T-helper 1 cell treated with Interleukin-12 subunit alpha and Interleukin-12 subunit beta and Interleukin-4 antibody, amounts not matched to agents 30 μg/mL and 1 μg/mL, for 36 hours (primary cell): Measurements from ENCODE around the gene CORO2B.
"Not testable (repeated sequence)": the region's sequence is repeated elsewhere in the genome, so short reads cannot be mapped to it uniquely, and the experiment has no call there.

Source experiments
- H3K27ac Mint-ChIP-seq: one replicate; pipeline ENCODE4 v1.8.0; 2021; ENCODE audit warnings: mild to moderate bottlenecking, mixed read lengths
- H3K27me3 Mint-ChIP-seq: one replicate; pipeline ENCODE4 v1.8.0; 2021; ENCODE audit warnings: low read depth, mixed read lengths
- H3K36me3 Mint-ChIP-seq: one replicate; pipeline ENCODE4 v1.8.0; 2021; ENCODE audit warnings: low read depth, mixed read lengths
- H3K4me1 Mint-ChIP-seq: one replicate; pipeline ENCODE4 v1.8.0; 2021; ENCODE audit warnings: low read depth, mixed read lengths
- H3K4me3 Mint-ChIP-seq: one replicate; pipeline ENCODE4 v1.8.0; 2021; ENCODE audit warnings: mild to moderate bottlenecking, moderate library complexity, mixed read lengths
- H3K9me3 Mint-ChIP-seq: one replicate; pipeline ENCODE4 v1.8.0; 2021; ENCODE audit warnings: mixed read lengths

Gene CORO2B

GRCh38 chr15:68598171-68599152 is 19.7 kb downstream of the CORO2B start:
- Mint-ChIP-seq H3K27me3 (peaks cover 5% of the 10 kb centered on the region), H3K4me1 (no peaks in the 10 kb centered on the region), H3K36me3 (no peaks in the 10 kb centered on the region), H3K9me3 (no peaks in the 10 kb centered on the region), H3K4me3 (no peak overlapping the region), H3K27ac (no peak overlapping the region)

GRCh38 chr15:68599153-68599545 is 20.4 kb downstream of the CORO2B start:
- Mint-ChIP-seq H3K27me3 (no peaks in the 10 kb centered on the region), H3K27ac (no peak overlapping the region), H3K4me1 (no peaks in the 10 kb centered on the region), H3K4me3 (no peak overlapping the region), H3K36me3 (no peaks in the 10 kb centered on the region), H3K9me3 (no peaks in the 10 kb centered on the region)

DNA sequence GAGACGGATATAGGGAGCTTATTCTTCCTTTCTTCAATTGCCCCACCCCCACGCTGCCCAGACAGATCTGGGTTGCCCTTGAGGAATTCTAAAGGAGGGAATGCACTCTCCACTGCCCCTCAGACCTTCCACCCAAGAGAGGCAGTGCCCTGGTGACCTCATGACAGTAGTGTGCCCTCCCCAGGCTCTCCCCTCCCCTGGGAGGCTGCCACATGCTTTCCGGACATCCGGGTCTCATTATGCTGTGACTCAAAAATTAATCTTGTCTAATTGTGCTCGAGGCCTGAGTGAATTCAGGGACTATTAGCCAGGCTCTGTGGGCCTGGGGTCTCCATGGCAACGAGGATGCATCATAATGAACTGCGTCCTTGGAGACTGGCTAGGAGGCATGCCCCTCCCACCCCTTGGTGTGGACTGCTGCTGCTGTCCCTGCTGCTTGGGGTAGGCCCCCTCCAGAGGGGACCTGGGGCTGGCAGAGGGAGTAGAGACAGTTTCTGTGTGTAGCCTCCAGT is 20.8 kb downstream of the CORO2B start:
- Mint-ChIP-seq H3K9me3 (no peaks in the 10 kb centered on the region), H3K4me3 (no peak overlapping the region), H3K36me3 (no peaks in the 10 kb centered on the region), H3K27me3 (no peaks in the 10 kb centered on the region), H3K27ac (no peak overlapping the region), H3K4me1 (no peaks in the 10 kb centered on the region)

- H3K27me3 Mint-ChIP-seq: no peaks in the 10 kb centered on the region
- no peak overlapping the region for H3K4me3 Mint-ChIP-seq
- H3K27ac Mint-ChIP-seq: peak overlapping the region; percentile 43
- H3K36me3 Mint-ChIP-seq: no peaks in the 10 kb centered on the region
- no peaks in the 10 kb centered on the region for H3K9me3 Mint-ChIP-seq
- H3K4me1 Mint-ChIP-seq: no peaks in the 10 kb centered on the region
These were observed 22.7 kb downstream of the CORO2B start for GRCh38 chr15:68601206-68602197.

GRCh38 chr15:68602459-68603215 is 23.8 kb downstream of the CORO2B start:
- Mint-ChIP-seq H3K4me1 (no peaks in the 10 kb centered on the region), H3K9me3 (no peaks in the 10 kb centered on the region), H3K27me3 (no peaks in the 10 kb centered on the region), H3K4me3 (no peak overlapping the region), H3K27ac (no peak overlapping the region), H3K36me3 (no peaks in the 10 kb centered on the region)

DNA sequence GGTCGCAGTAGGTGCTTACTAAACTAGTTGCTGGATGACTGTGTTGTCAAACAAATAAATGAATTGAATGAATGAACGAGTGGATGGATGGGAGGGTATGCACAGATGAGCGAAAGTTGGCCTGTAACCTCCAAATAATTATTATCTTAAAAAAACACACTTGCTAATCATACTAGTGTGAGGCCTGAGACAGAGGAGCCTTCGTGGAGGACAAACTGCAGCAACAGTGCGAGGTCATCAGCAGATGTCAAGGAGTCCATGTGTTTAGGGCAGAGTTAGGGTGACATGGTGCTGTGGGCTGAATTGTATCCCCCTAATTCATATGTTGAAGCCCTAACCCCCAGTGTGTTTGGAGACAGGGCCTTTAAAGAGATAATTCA is 24.4 kb downstream of the CORO2B start:
- H3K4me1 Mint-ChIP-seq: no peaks in the 10 kb centered on the region
- no peak overlapping the region for H3K4me3 Mint-ChIP-seq
- H3K27ac Mint-ChIP-seq: no peak overlapping the region
- no peaks in the 10 kb centered on the region for H3K36me3 Mint-ChIP-seq
- H3K9me3 Mint-ChIP-seq: no peaks in the 10 kb centered on the region
- no peaks in the 10 kb centered on the region for H3K27me3 Mint-ChIP-seq

DNA sequence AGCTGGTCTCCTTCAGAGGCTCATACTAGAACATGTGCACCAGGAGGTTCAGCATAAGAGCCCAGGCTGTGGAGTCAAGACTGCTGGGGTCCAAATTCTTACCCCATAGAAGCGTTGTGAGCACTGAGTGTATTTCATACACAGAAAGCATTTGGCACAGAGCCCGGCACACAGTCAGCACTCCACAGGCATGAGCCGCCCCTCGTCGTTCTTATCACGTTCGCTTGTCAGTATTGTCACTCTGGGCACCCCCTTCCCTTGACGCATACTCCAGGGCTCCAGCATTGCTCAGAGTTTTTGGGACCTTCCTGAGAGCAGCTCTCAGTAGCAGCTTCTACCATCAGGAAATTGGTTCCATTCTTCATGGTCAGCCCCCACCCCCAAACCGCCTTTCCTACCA is 25.2 kb downstream of the CORO2B start:
- Mint-ChIP-seq H3K9me3 (no peaks in the 10 kb centered on the region), H3K4me3 (no peak overlapping the region), H3K4me1 (no peaks in the 10 kb centered on the region), H3K36me3 (no peaks in the 10 kb centered on the region), H3K27ac (no peak overlapping the region), H3K27me3 (no peaks in the 10 kb centered on the region)

DNA sequence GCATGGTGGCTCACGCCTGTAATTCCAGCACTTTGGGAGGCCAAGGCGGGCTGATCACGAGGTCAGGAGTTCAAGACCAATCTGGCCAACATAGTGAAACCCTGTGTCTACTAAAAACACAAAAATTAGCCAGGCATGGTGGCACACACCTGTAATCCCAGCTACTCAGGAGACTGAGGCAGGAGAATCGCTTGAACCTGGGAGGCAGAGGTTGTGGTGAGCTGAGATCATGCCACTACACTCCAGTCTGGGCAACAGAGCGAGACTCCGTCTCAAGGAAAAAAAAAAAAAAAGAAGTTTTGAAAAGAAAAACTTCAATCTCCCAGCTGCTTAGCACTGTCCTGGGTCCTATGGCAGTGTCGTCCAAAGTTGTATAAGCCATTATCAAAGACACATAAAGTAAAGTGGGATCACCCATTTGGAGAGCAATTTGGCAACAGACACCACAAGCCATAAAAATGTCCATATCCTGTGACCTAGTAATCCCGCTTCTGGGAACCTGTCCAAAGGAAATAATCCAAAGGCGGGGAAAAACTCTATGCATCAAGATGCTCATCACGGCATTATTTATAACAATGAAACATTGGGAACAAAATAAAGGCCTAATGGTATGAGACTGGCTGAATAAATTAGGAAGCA is 26.2 kb downstream of the CORO2B start:
- not testable (repeated sequence) for H3K4me3 Mint-ChIP-seq, H3K9me3 Mint-ChIP-seq, H3K27ac Mint-ChIP-seq, H3K4me1 Mint-ChIP-seq, H3K36me3 Mint-ChIP-seq, H3K27me3 Mint-ChIP-seq

GRCh38 chr15:68606375-68606774 is 27.6 kb downstream of the CORO2B start:
- H3K4me3 Mint-ChIP-seq: no peak overlapping the region
- H3K9me3 Mint-ChIP-seq: no peaks in the 10 kb centered on the region
- H3K27me3 Mint-ChIP-seq: no peaks in the 10 kb centered on the region
- H3K36me3 Mint-ChIP-seq: no peaks in the 10 kb centered on the region
- no peaks in the 10 kb centered on the region for H3K4me1 Mint-ChIP-seq
- no peak overlapping the region for H3K27ac Mint-ChIP-seq

DNA sequence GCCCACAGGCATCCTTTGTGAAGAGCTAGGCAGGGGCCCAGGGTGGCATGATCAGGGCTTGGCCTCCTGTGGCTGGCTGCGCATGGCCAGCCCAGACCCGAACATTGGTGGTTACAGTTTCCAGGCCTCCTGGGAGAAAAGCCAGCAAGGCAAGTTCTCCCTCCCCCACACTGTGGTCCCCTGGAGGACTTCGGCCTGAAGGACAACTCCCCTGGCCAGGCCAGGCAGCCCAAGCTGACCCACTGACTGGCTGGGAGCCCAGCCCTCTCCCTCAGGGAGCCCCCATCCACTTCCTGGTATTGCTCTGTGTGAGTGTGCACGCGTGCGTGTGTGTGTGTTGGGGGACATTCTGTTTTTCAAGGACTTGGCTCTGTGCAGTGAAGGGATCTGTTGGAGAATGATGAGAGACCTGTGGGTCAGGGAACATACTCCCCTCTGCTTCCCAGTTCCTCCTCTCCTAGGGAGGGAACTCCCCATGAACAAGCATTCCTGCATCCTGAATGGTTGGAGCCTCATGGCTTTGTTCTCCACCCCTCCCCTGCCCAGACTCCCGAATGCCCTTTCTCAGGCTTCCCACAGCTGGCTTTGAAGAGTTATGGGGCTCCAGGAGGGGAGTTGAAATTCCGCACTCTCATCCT is 29.5 kb downstream of the CORO2B start:
- Mint-ChIP-seq H3K4me1 (no peaks in the 10 kb centered on the region), H3K27me3 (peaks cover 4% of the 10 kb centered on the region), H3K36me3 (no peaks in the 10 kb centered on the region), H3K9me3 (no peaks in the 10 kb centered on the region), H3K4me3 (no peak overlapping the region), H3K27ac (no peak overlapping the region)

DNA sequence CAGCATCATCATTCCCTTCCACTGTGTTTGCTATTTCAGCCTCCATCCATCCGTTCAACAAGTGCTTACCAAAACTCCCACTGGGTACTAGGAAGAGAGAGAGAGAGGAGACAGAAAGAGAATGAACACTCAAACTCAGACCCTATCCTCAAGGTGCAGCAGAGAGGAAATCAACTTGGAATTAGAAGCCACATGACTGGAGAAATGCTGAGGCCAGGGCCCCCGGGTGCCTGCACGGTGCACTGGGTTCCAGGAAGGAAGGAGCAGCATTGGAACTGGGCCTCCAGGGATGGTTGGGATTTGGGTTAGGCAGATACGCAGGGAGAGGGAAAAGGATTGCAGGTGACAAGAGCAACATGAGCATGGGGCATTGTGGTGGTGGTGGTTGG is 30.0 kb downstream of the CORO2B start:
- Mint-ChIP-seq H3K4me1 (no peaks in the 10 kb centered on the region), H3K27me3 (peaks cover 4% of the 10 kb centered on the region), H3K4me3 (no peak overlapping the region), H3K36me3 (no peaks in the 10 kb centered on the region), H3K9me3 (no peaks in the 10 kb centered on the region), H3K27ac (no peak overlapping the region)

GRCh38 chr15:68609629-68610028 is 30.8 kb downstream of the CORO2B start:
- Mint-ChIP-seq H3K27ac (no peak overlapping the region), H3K4me3 (no peak overlapping the region), H3K36me3 (no peaks in the 10 kb centered on the region), H3K27me3 (peaks cover 9% of the 10 kb centered on the region), H3K9me3 (no peaks in the 10 kb centered on the region), H3K4me1 (no peaks in the 10 kb centered on the region)

- Mint-ChIP-seq H3K27me3 (peaks cover 9% of the 10 kb centered on the region), H3K4me1 (no peaks in the 10 kb centered on the region), H3K27ac (no peak overlapping the region)
These were observed 32.0 kb downstream of the CORO2B start for GRCh38 chr15:68610825-68611224.

More at GRCh38 chr15:68610825-68611224, 32.0 kb downstream of the CORO2B start:
- no peaks in the 10 kb centered on the region for H3K36me3 Mint-ChIP-seq
- no peaks in the 10 kb centered on the region for H3K9me3 Mint-ChIP-seq
- H3K4me3 Mint-ChIP-seq: no peak overlapping the region
